H1 (cell line): ENCODE measurements around the gene AIFM3.

ENCODE experiments used
- CEBPB ChIP-seq: IDR thresholded peaks from 2 replicates; pipeline ENCODE4 v1.6.1; 2012; ENCODE audit warnings: low read depth, low read length
- CHD2 ChIP-seq: IDR thresholded peaks from 2 replicates; pipeline ENCODE4 v1.6.1; 2012; ENCODE audit warnings: low read length, improper control_type of control experiment
- EP300 ChIP-seq, 2 experiments: IDR thresholded peaks; 1 replicate in 1 of 2; 2 replicates in 1 of 2; pipeline ENCODE4 v1.6.1; 2011 to 2012; ENCODE audit warnings: low read depth in 2 of 2, low read length in 2 of 2, mild to moderate bottlenecking in 2 of 2, borderline replicate concordance in 1 of 2, inconsistent platforms in 1 of 2, moderate library complexity in 1 of 2
- POLR2A ChIP-seq, 2 experiments: IDR thresholded peaks; 1 replicate in 1 of 2; 2 replicates in 1 of 2; pipeline ENCODE4 v1.6.1; 2011; ENCODE audit warnings: low read depth in 2 of 2, low read length in 2 of 2, mild to moderate bottlenecking in 2 of 2; ENCODE audit errors: control extremely low read depth in 1 of 2
- RFX5 ChIP-seq: IDR thresholded peaks from 2 replicates; pipeline ENCODE4 v1.6.1; 2011; ENCODE audit warnings: low read depth, low read length, improper control_type of control experiment, borderline replicate concordance
- RXRA ChIP-seq: IDR thresholded peaks from 2 replicates; pipeline ENCODE4 v1.6.1; 2011; ENCODE audit warnings: low read depth, mild to moderate bottlenecking, low read length, moderate library complexity; ENCODE audit not compliant: insufficient read depth
- SIX5 ChIP-seq: IDR thresholded peaks from 2 replicates; pipeline ENCODE4 v1.6.1; 2011; ENCODE audit warnings: mild to moderate bottlenecking, low read depth, low read length
- SUZ12 ChIP-seq: fragments of 200-600 bp; sonication (generic); IDR thresholded peaks from 2 replicates; pipeline ENCODE4 v1.6.1; 2012; ENCODE audit warnings: mild to moderate bottlenecking, inconsistent platforms, low read length, moderate library complexity, mixed read lengths
- TF ChIP-seq, protein P1 (sequence below), 3 experiments: IDR thresholded peaks; 1 replicate in 2 of 3; 2 replicates in 1 of 3; pipeline versions ENCODE4 v1.5.1 to v1.6.1; 2011; ENCODE audit warnings: low read length in 3 of 3, mild to moderate bottlenecking in 3 of 3, inconsistent platforms in 2 of 3, low read depth in 1 of 3, moderate library complexity in 1 of 3; ENCODE audit not compliant: insufficient read depth in 1 of 3; ENCODE audit errors: control extremely low read depth in 1 of 3

DNA sequence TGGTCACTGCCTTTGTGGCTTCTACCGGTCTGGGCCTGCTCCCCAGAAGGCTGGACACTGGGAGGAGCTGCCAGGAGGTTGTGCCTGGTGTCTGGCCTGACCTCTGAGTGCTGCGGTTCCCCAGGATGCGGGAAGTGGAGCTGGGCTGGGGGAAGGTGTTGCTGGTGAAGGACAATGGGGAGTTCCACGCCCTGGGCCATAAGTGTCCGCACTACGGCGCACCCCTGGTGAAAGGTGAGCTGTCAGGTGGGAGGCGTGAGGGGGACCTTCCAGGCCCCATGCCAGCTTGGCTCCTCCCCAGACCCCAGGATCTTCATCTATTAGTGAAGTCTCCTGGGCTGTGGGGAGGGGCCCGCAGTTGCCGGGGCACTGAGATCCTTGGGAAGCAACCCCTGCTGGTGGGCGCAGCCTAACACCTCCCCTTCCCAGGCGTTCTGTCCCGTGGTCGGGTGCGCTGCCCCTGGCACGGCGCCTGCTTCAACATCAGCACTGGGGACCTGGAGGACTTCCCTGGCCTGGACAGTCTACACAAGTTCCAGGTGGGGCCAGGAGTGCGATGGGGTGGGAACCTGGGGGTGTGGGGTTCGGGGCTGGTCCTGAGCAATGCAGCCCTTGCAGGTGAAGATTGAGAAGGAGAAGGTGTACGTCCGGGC is 6.7 kb downstream of the AIFM3 start:
- TF ChIP-seq RFX5, result no peak
- no peak for TF ChIP-seq EP300 (IDR thresholded peaks at IDR 0.05; ENCODE audit: borderline replicate concordance in 1 of 2, low read depth in 2 of 2, low read length in 2 of 2)
- TF ChIP-seq, protein P1, sequence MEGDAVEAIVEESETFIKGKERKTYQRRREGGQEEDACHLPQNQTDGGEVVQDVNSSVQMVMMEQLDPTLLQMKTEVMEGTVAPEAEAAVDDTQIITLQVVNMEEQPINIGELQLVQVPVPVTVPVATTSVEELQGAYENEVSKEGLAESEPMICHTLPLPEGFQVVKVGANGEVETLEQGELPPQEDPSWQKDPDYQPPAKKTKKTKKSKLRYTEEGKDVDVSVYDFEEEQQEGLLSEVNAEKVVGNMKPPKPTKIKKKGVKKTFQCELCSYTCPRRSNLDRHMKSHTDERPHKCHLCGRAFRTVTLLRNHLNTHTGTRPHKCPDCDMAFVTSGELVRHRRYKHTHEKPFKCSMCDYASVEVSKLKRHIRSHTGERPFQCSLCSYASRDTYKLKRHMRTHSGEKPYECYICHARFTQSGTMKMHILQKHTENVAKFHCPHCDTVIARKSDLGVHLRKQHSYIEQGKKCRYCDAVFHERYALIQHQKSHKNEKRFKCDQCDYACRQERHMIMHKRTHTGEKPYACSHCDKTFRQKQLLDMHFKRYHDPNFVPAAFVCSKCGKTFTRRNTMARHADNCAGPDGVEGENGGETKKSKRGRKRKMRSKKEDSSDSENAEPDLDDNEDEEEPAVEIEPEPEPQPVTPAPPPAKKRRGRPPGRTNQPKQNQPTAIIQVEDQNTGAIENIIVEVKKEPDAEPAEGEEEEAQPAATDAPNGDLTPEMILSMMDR (IDR thresholded peaks at IDR 0.05; ENCODE audit: control extremely low read depth in 1 of 3, insufficient read depth in 1 of 3, low read depth in 1 of 3, low read length in 3 of 3), result no peak
- TF ChIP-seq SUZ12, result no peak
- no peak for TF ChIP-seq POLR2A (IDR thresholded peaks at IDR 0.05; ENCODE audit: control extremely low read depth in 1 of 2, low read depth in 2 of 2, low read length in 2 of 2)
- TF ChIP-seq SIX5, result no peak
- TF ChIP-seq RXRA, result no peak
- no peak for TF ChIP-seq CEBPB
- no peak for TF ChIP-seq CHD2
